Mesendoderm (in vitro differentiated cells): ENCODE results near the gene PRR15L. TPM values are rescaled to one million over a fixed set of nuclear protein-coding genes. Genes with fewer than 3 reads are reported as not detected.

Source experiments
- DNase-seq: peaks from one replicate; pipeline ENCODE4 v3.0.0; 2013
- H2AK5ac ChIP-seq: 2 replicates; pipeline ENCODE4 v1.6.1; 2013; ENCODE audit warnings: low read length, inconsistent platforms
- H2BK120ac ChIP-seq: 2 replicates; pipeline ENCODE4 v1.6.1; 2013; ENCODE audit warnings: low read depth, mild to moderate bottlenecking, low read length, moderate library complexity, mixed read lengths
- H2BK15ac ChIP-seq: replicated peaks from 2 replicates; pipeline ENCODE4 v1.6.1; 2013; ENCODE audit warnings: low read depth, mild to moderate bottlenecking, moderate library complexity
- H2BK5ac ChIP-seq: 2 replicates; pipeline ENCODE4 v1.6.1; 2013; ENCODE audit warnings: low read length, inconsistent platforms
- H3K18ac ChIP-seq: 2 replicates; pipeline ENCODE4 v1.6.1; 2013; ENCODE audit warnings: mild to moderate bottlenecking, low read length, mixed read lengths
- H3K23ac ChIP-seq: one replicate; pipeline ENCODE4 v1.6.1; 2013; ENCODE audit warnings: low read length
- H3K27ac ChIP-seq: 2 replicates; pipeline ENCODE4 v1.5.1; 2013; ENCODE audit warnings: low read depth, mild to moderate bottlenecking, inconsistent platforms, low read length, moderate library complexity
- H3K27me3 ChIP-seq: 2 replicates; pipeline ENCODE4 v1.6.1; 2013; ENCODE audit warnings: low read length, control low read depth, mild to moderate bottlenecking, inconsistent platforms; ENCODE audit not compliant: insufficient read depth, poor library complexity
- H3K36me3 ChIP-seq: 2 replicates; pipeline ENCODE4 v1.6.1; 2013; ENCODE audit warnings: low read length, inconsistent platforms; ENCODE audit not compliant: control insufficient read depth, insufficient read depth
- H3K4ac ChIP-seq: one replicate; pipeline ENCODE4 v1.6.1; 2013; ENCODE audit warnings: low read depth, mild to moderate bottlenecking, low read length, moderate library complexity
- H3K4me1 ChIP-seq: 2 replicates; pipeline ENCODE4 v1.6.1; 2013; ENCODE audit warnings: low read depth, low read length, inconsistent platforms; ENCODE audit not compliant: control insufficient read depth
- H3K4me2 ChIP-seq: 2 replicates; pipeline ENCODE4 v1.6.1; 2013; ENCODE audit warnings: low read length
- H3K4me3 ChIP-seq: 2 replicates; pipeline ENCODE4 v1.5.1; 2013; ENCODE audit warnings: mild to moderate bottlenecking, low read length
- H3K56ac ChIP-seq: one replicate; pipeline ENCODE4 v1.6.1; 2013; ENCODE audit warnings: low read length
- H3K79me1 ChIP-seq: 2 replicates; pipeline ENCODE4 v1.6.1; 2013; ENCODE audit warnings: low read length, inconsistent platforms
- H3K79me2 ChIP-seq: 2 replicates; pipeline ENCODE4 v1.6.1; 2013; ENCODE audit warnings: mild to moderate bottlenecking, low read length; ENCODE audit not compliant: control insufficient read depth, insufficient read depth
- H3K9ac ChIP-seq: 2 replicates; pipeline ENCODE4 v1.6.1; 2013; ENCODE audit warnings: low read length, inconsistent platforms
- H4K5ac ChIP-seq: one replicate; pipeline ENCODE4 v1.6.1; 2013; ENCODE audit warnings: low read length
- H4K8ac ChIP-seq: one replicate; pipeline ENCODE4 v1.6.1; 2013; ENCODE audit warnings: low read depth, mild to moderate bottlenecking, control low read depth, low read length, moderate library complexity
- WGBS: extraction: QIAGEN DNeasy Blood & Tissue Kit; methylation state at CpG from one replicate; pipeline ENCODE4 v1.1.7; 2013; ENCODE audit warnings: low lambda C conversion rate, missing lambda C conversion rate; ENCODE audit not compliant: insufficient coverage; ENCODE audit errors: extremely low coverage; 5-methylcytosine and 5-hydroxymethylcytosine counted together
- polyA plus RNA-seq, 2 experiments: library from polyadenylated mRNA; stranded (reverse); fragments of 200-250 nt; gene quantifications; one replicate each; pipeline ENCODE4 v1.2.3, GENCODE V29; 2013

The PRR15L gene
- 0.03 TPM for polyA plus RNA-seq (2013, experiment 1 of 2)
- 0.03 TPM for polyA plus RNA-seq (2013, experiment 2 of 2)

- Histone ChIP-seq H3K56ac (peak within 1 kb of the TSS; percentile 15), H3K4ac (no peak within 1 kb of the TSS), H3K23ac (no peak within 1 kb of the TSS), H3K36me3 (no peaks in the 10 kb centered on the region), H2BK120ac (no peak within 1 kb of the TSS), H3K9ac (no peak within 1 kb of the TSS), H3K79me1 (no peaks in the 10 kb centered on the region), H3K18ac (no peak within 1 kb of the TSS), H3K27me3 (no peaks in the 10 kb centered on the region), H3K4me2 (no peak within 1 kb of the TSS), H3K4me3 (no peak within 1 kb of the TSS), H2BK15ac (no peak within 1 kb of the TSS), H3K27ac (no peak within 1 kb of the TSS), H4K5ac (no peak within 1 kb of the TSS), H2BK5ac (no peak within 1 kb of the TSS), H3K79me2 (no peaks in the 10 kb centered on the region), H2AK5ac (no peak within 1 kb of the TSS), H4K8ac (no peak within 1 kb of the TSS), H3K4me1 (peaks cover 2% of the 10 kb centered on the region)
- no peak for DNase-seq
- no CpG with 5 or more reads among the region's 16 CpGs for WGBS
Observed at GRCh38 chr17:47957591-47958490, at the start of gene PRR15L. Gene PRR15L (minus strand): TSS chr17:47957883. CDS start chr17:47953234, 4,649 bp downstream.

- Histone ChIP-seq H2BK120ac (no peak overlapping the region), H3K23ac (no peak overlapping the region), H3K79me1 (no peaks in the 10 kb centered on the region), H3K27me3 (no peaks in the 10 kb centered on the region), H3K4me1 (peaks cover 17% of the 10 kb centered on the region), H2BK15ac (no peak overlapping the region), H4K5ac (no peak overlapping the region), H4K8ac (no peak overlapping the region), H3K36me3 (no peaks in the 10 kb centered on the region), H3K4me2 (no peak overlapping the region), H3K9ac (no peak overlapping the region), H3K79me2 (no peaks in the 10 kb centered on the region), H2BK5ac (no peak overlapping the region), H3K4me3 (no peak overlapping the region), H3K56ac (no peak overlapping the region), H3K18ac (no peak overlapping the region), H2AK5ac (no peak overlapping the region), H3K27ac (no peak overlapping the region), H3K4ac (no peak overlapping the region)
- no peak for DNase-seq
- WGBS, result no CpG with 5 or more reads among the region's 12 CpGs
Observed at GRCh38 chr17:48006936-48007709, 49.4 kb upstream of the PRR15L start.

- H2BK120ac ChIP-seq, result no peak overlapping the region
- no peaks in the 10 kb centered on the region for H3K79me1 ChIP-seq
- H3K23ac ChIP-seq, result no peak overlapping the region
- H3K9ac ChIP-seq, result no peak overlapping the region
- peaks cover 17% of the 10 kb centered on the region for H3K4me1 ChIP-seq
- WGBS, result no CpG with 5 or more reads among the region's 3 CpGs
- no peaks in the 10 kb centered on the region for H3K27me3 ChIP-seq
- no peak overlapping the region for H3K4me2 ChIP-seq
- H2BK15ac ChIP-seq, result peak overlapping the region; percentile 93
- H3K18ac ChIP-seq, result peak overlapping the region; percentile 32
- H4K5ac ChIP-seq, result peak overlapping the region; percentile 39
- H3K4ac ChIP-seq, result no peak overlapping the region
- H3K56ac ChIP-seq, result peak overlapping the region; percentile 49
- no peak overlapping the region for H4K8ac ChIP-seq
- H2BK5ac ChIP-seq, result no peak overlapping the region
- H3K27ac ChIP-seq, result no peak overlapping the region
- H2AK5ac ChIP-seq, result no peak overlapping the region
- no peaks in the 10 kb centered on the region for H3K36me3 ChIP-seq
- DNase-seq, result no peak
- H3K4me3 ChIP-seq, result no peak overlapping the region
- no peaks in the 10 kb centered on the region for H3K79me2 ChIP-seq
Observed at GRCh38 chr17:48004983-48005382, 47.3 kb upstream of the PRR15L start.

- H3K79me2 ChIP-seq, result no peaks in the 10 kb centered on the region
- H2BK120ac ChIP-seq, result no peak overlapping the region
- no peak overlapping the region for H3K9ac ChIP-seq
- H3K27ac ChIP-seq, result peak overlapping the region; percentile 83
- peak overlapping the region; percentile 54 for H3K18ac ChIP-seq
- H3K4me3 ChIP-seq, result no peak overlapping the region
- WGBS, result no CpG with 5 or more reads among the region's 17 CpGs
- no peak overlapping the region for H2BK5ac ChIP-seq
- no peak overlapping the region for H3K4me2 ChIP-seq
- H4K8ac ChIP-seq, result no peak overlapping the region
- peaks cover 17% of the 10 kb centered on the region for H3K4me1 ChIP-seq
- no peaks in the 10 kb centered on the region for H3K79me1 ChIP-seq
- H3K4ac ChIP-seq, result no peak overlapping the region
- no peak overlapping the region for H4K5ac ChIP-seq
- H3K56ac ChIP-seq, result peak overlapping the region; percentile 76
- no peak overlapping the region for H3K23ac ChIP-seq
- DNase-seq, result peak; percentile 53
- no peaks in the 10 kb centered on the region for H3K36me3 ChIP-seq
- H2AK5ac ChIP-seq, result peak overlapping the region; percentile 1
- H3K27me3 ChIP-seq, result no peaks in the 10 kb centered on the region
- peak overlapping the region; percentile 10 for H2BK15ac ChIP-seq
Observed at GRCh38 chr17:48003417-48004151, 45.9 kb upstream of the PRR15L start.

GRCh38 chr17:48002916-48003416 is 45.3 kb upstream of the PRR15L start:
- H3K56ac ChIP-seq, result peak overlapping the region; percentile 76
- no peak overlapping the region for H2BK15ac ChIP-seq
- H3K79me2 ChIP-seq, result no peaks in the 10 kb centered on the region
- WGBS, result no CpG with 5 or more reads among the region's 7 CpGs
- no peak overlapping the region for H2AK5ac ChIP-seq
- H2BK120ac ChIP-seq, result no peak overlapping the region
- no peak overlapping the region for H3K4ac ChIP-seq
- peak overlapping the region; percentile 83 for H3K27ac ChIP-seq
- H3K4me2 ChIP-seq, result no peak overlapping the region
- H3K27me3 ChIP-seq, result no peaks in the 10 kb centered on the region
- no peak overlapping the region for H3K4me3 ChIP-seq
- DNase-seq, result no peak
- H2BK5ac ChIP-seq, result peak overlapping the region; percentile 68
- H3K23ac ChIP-seq, result no peak overlapping the region
- no peak overlapping the region for H3K9ac ChIP-seq
- no peak overlapping the region for H4K8ac ChIP-seq
- no peaks in the 10 kb centered on the region for H3K79me1 ChIP-seq
- H4K5ac ChIP-seq, result peak overlapping the region; percentile 77
- H3K4me1 ChIP-seq, result peaks cover 17% of the 10 kb centered on the region
- peak overlapping the region; percentile 54 for H3K18ac ChIP-seq
- no peaks in the 10 kb centered on the region for H3K36me3 ChIP-seq
